Esophagus muscularis mucosa (tissue), 3 donors: ENCODE measurements around the gene TNFSF12.

Experiments used
- POLR2A ChIP-seq: fragments of 450-650 bp; IDR thresholded peaks from one replicate; pipeline ENCODE4 v1.6.1; 2017; ENCODE audit warnings: antibody characterized with exemption, moderate library complexity, mild to moderate bottlenecking, low read depth
- TF ChIP-seq, protein P1 (sequence below), 3 experiments: fragments of 200-600 bp in 2 of 3; fragments of 450-650 bp in 1 of 3; sonication (generic) in 2 of 3; IDR thresholded peaks; one replicate each; pipeline ENCODE4 v1.5.1; 2017 to 2019; ENCODE audit warnings: antibody characterized with exemption in 3 of 3, mild to moderate bottlenecking in 2 of 3, moderate library complexity in 1 of 3

- TF ChIP-seq, protein P1, sequence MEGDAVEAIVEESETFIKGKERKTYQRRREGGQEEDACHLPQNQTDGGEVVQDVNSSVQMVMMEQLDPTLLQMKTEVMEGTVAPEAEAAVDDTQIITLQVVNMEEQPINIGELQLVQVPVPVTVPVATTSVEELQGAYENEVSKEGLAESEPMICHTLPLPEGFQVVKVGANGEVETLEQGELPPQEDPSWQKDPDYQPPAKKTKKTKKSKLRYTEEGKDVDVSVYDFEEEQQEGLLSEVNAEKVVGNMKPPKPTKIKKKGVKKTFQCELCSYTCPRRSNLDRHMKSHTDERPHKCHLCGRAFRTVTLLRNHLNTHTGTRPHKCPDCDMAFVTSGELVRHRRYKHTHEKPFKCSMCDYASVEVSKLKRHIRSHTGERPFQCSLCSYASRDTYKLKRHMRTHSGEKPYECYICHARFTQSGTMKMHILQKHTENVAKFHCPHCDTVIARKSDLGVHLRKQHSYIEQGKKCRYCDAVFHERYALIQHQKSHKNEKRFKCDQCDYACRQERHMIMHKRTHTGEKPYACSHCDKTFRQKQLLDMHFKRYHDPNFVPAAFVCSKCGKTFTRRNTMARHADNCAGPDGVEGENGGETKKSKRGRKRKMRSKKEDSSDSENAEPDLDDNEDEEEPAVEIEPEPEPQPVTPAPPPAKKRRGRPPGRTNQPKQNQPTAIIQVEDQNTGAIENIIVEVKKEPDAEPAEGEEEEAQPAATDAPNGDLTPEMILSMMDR (IDR thresholded peaks at IDR 0.05), result no peak
- no peak for TF ChIP-seq POLR2A
Observed at GRCh38 chr17:7575481-7575883, 26.6 kb downstream of the TNFSF12 start.
